ENCODE results near the gene PAIP2B. TPM values are rescaled to one million over a fixed set of nuclear protein-coding genes. Genes with fewer than 3 reads are reported as not detected.
A peak's percentile ranks its signal among the peaks of the same experiment; 100 is the strongest.

PAIP2B gene
- polyA plus RNA-seq, 3 donors: 0.08 to 0.20 (median 0.17) TPM

DNA sequence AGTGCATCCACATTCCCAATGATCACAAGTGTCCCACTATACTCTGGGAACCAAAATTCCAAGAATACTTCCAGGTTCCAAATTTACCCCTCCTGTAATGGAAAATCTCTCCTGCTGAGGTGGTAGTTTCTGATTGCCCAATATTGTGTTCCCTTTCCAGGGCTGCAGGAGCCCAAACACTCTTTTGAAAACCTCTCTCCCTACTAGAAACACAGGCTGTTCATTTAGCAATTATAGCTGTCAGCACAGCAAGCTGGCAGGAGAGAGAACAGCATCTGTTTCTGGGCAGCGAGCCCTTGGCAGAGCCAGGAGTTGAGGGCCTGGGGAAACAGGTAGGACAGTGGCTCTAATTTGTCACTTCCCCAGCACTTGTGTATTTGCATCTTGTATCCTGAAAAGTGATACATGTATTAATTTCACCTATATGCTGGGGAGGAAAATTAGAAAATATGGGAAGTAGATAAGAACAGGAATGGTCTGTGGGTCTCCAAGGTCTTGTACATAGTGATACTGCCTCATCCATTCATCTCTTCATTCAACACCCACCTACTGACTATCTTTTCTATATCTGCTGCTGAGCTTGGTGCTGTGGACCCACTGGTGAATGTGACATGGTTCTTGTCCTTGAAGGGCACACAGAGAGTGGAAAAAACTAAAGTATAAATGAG is 16.9 kb upstream of the PAIP2B start:
- Mint-ChIP-seq H3K27me3 (ENCODE audit: low read depth in 3 of 3) (peaks cover 8 to 15% (median 8%) of the 10 kb centered on the region in 3 donors), H3K36me3 (no peaks in the 10 kb centered on the region), H3K27ac (no peak overlapping the region), H3K4me3 (no peak overlapping the region), H3K4me1 (no peaks in the 10 kb centered on the region), H3K9me3 (peaks cover 0 to 8% (median 4%) of the 10 kb centered on the region in 7 donors)
- Histone ChIP-seq H3K9ac (ENCODE audit: insufficient read depth, low read length, poor library complexity, severe bottlenecking) (no peak overlapping the region), H3K27me3 (ENCODE audit: control insufficient read depth in 2 of 2, insufficient read depth in 2 of 2, low read length in 2 of 2) (peaks cover 0 to 6% of the 10 kb centered on the region in 2 donors), H2AFZ (ENCODE audit: insufficient read depth, low read depth, low read length, poor library complexity, severe bottlenecking) (no peak overlapping the region), H3K4me3 (replicated peaks in 1 of 3; ENCODE audit: low read depth in 2 of 3, low read length in 3 of 3) (no peak overlapping the region), H3K36me3 (replicated peaks in 1 of 2; ENCODE audit: control insufficient read depth in 1 of 2, insufficient read depth in 2 of 2, low read length in 2 of 2) (no peaks in the 10 kb centered on the region), H3K79me2 (ENCODE audit: insufficient read depth, low read length) (no peaks in the 10 kb centered on the region), H3K4me1 (ENCODE audit: control insufficient read depth in 1 of 2, insufficient read depth in 2 of 2, low read length in 2 of 2) (no peaks in the 10 kb centered on the region), H4K20me1 (ENCODE audit: insufficient read depth, low read length) (no peaks in the 10 kb centered on the region), H3K4me2 (replicated peaks; ENCODE audit: extremely low read depth, low read length, poor library complexity, severe bottlenecking) (no peak overlapping the region), H3K27ac (ENCODE audit: low read depth in 1 of 2, low read length in 2 of 2) (no peak overlapping the region), H3K9me3 (replicated peaks in 1 of 2; ENCODE audit: control insufficient read depth in 1 of 2, insufficient read depth in 1 of 2, low read length in 2 of 2) (no peaks in the 10 kb centered on the region)
- WGBS (ENCODE audit: insufficient coverage): no CpG with 5 or more reads among the region's 1 CpG
- intact Hi-C loops (cut with micrococcal nuclease): no loop called here
- TF ChIP-seq, protein P1, sequence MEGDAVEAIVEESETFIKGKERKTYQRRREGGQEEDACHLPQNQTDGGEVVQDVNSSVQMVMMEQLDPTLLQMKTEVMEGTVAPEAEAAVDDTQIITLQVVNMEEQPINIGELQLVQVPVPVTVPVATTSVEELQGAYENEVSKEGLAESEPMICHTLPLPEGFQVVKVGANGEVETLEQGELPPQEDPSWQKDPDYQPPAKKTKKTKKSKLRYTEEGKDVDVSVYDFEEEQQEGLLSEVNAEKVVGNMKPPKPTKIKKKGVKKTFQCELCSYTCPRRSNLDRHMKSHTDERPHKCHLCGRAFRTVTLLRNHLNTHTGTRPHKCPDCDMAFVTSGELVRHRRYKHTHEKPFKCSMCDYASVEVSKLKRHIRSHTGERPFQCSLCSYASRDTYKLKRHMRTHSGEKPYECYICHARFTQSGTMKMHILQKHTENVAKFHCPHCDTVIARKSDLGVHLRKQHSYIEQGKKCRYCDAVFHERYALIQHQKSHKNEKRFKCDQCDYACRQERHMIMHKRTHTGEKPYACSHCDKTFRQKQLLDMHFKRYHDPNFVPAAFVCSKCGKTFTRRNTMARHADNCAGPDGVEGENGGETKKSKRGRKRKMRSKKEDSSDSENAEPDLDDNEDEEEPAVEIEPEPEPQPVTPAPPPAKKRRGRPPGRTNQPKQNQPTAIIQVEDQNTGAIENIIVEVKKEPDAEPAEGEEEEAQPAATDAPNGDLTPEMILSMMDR (IDR thresholded peaks at IDR 0.05): no peak
- DNase-seq: no peak

DNA sequence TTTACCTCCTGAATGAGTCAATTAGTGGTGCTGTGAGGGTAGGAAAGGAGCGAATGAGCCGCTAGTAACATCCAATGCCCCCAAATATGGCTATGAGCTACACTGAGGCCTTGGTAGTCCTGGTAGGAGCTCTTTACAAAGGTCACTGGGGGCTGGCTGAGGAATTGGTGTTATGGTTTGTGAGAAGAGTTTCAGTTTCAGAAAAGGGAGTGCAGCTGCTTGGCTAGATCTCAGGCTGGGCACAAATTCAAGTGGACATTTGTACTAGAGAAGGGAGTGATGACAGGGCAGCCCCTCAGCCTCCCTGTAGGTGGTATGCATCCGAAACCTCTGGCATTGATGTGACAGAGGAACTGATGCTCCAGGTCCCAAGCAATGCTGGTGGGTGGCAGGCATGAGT is 13.9 kb upstream of the PAIP2B start:
- no peak overlapping the region for H3K27ac ChIP-seq (ENCODE audit: low read depth in 1 of 2, low read length in 2 of 2)

More for the DNA sequence above, 13.9 kb upstream of the PAIP2B start:
- Histone ChIP-seq H3K9me3 (replicated peaks in 1 of 2; ENCODE audit: control insufficient read depth in 1 of 2, insufficient read depth in 1 of 2, low read length in 2 of 2) (no peaks in the 10 kb centered on the region), H3K27me3 (ENCODE audit: control insufficient read depth in 2 of 2, insufficient read depth in 2 of 2, low read length in 2 of 2) (peaks cover 0 to 6% of the 10 kb centered on the region in 2 donors), H3K4me3 (replicated peaks in 1 of 3; ENCODE audit: low read depth in 2 of 3, low read length in 3 of 3) (no peak overlapping the region), H3K36me3 (replicated peaks in 1 of 2; ENCODE audit: control insufficient read depth in 1 of 2, insufficient read depth in 2 of 2, low read length in 2 of 2) (no peaks in the 10 kb centered on the region), H3K79me2 (ENCODE audit: insufficient read depth, low read length) (no peaks in the 10 kb centered on the region), H2AFZ (ENCODE audit: insufficient read depth, low read depth, low read length, poor library complexity, severe bottlenecking) (no peak overlapping the region), H3K4me2 (replicated peaks; ENCODE audit: extremely low read depth, low read length, poor library complexity, severe bottlenecking) (no peak overlapping the region), H4K20me1 (ENCODE audit: insufficient read depth, low read length) (no peaks in the 10 kb centered on the region), H3K4me1 (ENCODE audit: control insufficient read depth in 1 of 2, insufficient read depth in 2 of 2, low read length in 2 of 2) (no peaks in the 10 kb centered on the region), H3K9ac (ENCODE audit: insufficient read depth, low read length, poor library complexity, severe bottlenecking) (no peak overlapping the region)
- no peak overlapping the region for H3K27ac Mint-ChIP-seq
- peaks cover 9 to 14% (median 9%) of the 10 kb centered on the region in 3 donors for H3K27me3 Mint-ChIP-seq (ENCODE audit: low read depth in 3 of 3)
- H3K36me3 Mint-ChIP-seq: no peaks in the 10 kb centered on the region
- H3K4me1 Mint-ChIP-seq: no peaks in the 10 kb centered on the region
- no peak for DNase-seq
- TF ChIP-seq, protein P1 (IDR thresholded peaks at IDR 0.05): no peak
- WGBS (ENCODE audit: insufficient coverage): 94% methylated on average over 3 of the region's 3 CpGs
- H3K9me3 Mint-ChIP-seq: peaks cover 0 to 5% (median under 1%) of the 10 kb centered on the region in 7 donors
- H3K4me3 Mint-ChIP-seq: peak overlapping the region in 1 of 2 donors; percentile 4
- intact Hi-C loops (cut with micrococcal nuclease): no loop called here

Measured in CD14-positive monocyte (primary cell).